GM23338 (cell line): ENCODE measurements around the gene NYAP1. TPM values are rescaled to one million over a fixed set of nuclear protein-coding genes. Genes with fewer than 3 reads are reported as not detected.

Source experiments
- ATAC-seq: fragments of 200-7000 bp; cut with Tn5 transposase; 3 replicates; pipeline ENCODE4 v1.9.1; 2020
- DNase-seq: peaks from one replicate; pipeline ENCODE4 v3.0.0-alpha.2; 2015; ENCODE audit warnings: low spot score
- H2AFZ ChIP-seq: fragments of 200-600 bp; sonication (generic); 2 replicates; pipeline ENCODE4 v1.8.0; 2016; ENCODE audit warnings: antibody characterized with exemption, mild to moderate bottlenecking, moderate library complexity
- H3F3A ChIP-seq: fragments of 200-600 bp; sonication (generic); replicated peaks from 2 replicates; pipeline ENCODE4 v1.8.0; 2017; ENCODE audit warnings: antibody characterized with exemption, mixed run types, low read depth
- H3K27ac ChIP-seq: fragments of 200-600 bp; sonication (generic); 2 replicates; pipeline ENCODE4 v1.6.1; 2016; ENCODE audit warnings: low read depth
- H3K27me3 ChIP-seq: fragments of 200-600 bp; sonication (generic); 2 replicates; pipeline ENCODE4 v1.8.0; 2016; ENCODE audit warnings: mild to moderate bottlenecking, mixed run types, moderate library complexity; ENCODE audit not compliant: insufficient read depth
- H3K36me3 ChIP-seq: fragments of 200-600 bp; sonication (generic); 2 replicates; pipeline ENCODE4 v1.8.0; 2016; ENCODE audit warnings: mild to moderate bottlenecking; ENCODE audit not compliant: insufficient read depth
- H3K4me1 ChIP-seq: fragments of 200-600 bp; sonication (generic); 2 replicates; pipeline ENCODE4 v1.8.0; 2016; ENCODE audit warnings: mild to moderate bottlenecking, moderate library complexity; ENCODE audit not compliant: insufficient read depth
- H3K4me2 ChIP-seq: fragments of 200-600 bp; sonication (generic); 2 replicates; pipeline ENCODE4 v1.7.1; 2017; ENCODE audit warnings: mixed run types
- H3K4me3 ChIP-seq: fragments of 200-600 bp; sonication (generic); 2 replicates; pipeline ENCODE4 v1.6.1; 2016; ENCODE audit warnings: mixed run types
- H3K79me2 ChIP-seq: fragments of 200-600 bp; sonication (generic); replicated peaks from 2 replicates; pipeline ENCODE4 v1.8.0; 2017; ENCODE audit warnings: mild to moderate bottlenecking; ENCODE audit not compliant: insufficient read depth
- H3K9me2 ChIP-seq: fragments of 200-600 bp; sonication (generic); 2 replicates; pipeline ENCODE4 v1.8.0; 2017; ENCODE audit not compliant: insufficient read depth
- H4K20me1 ChIP-seq: fragments of 200-600 bp; sonication (generic); replicated peaks from 2 replicates; pipeline ENCODE4 v1.8.0; 2017; ENCODE audit warnings: mild to moderate bottlenecking; ENCODE audit not compliant: insufficient read depth
- H3K27ac Mint-ChIP-seq: 2 replicates; pipeline ENCODE4 v1.8.0; 2020; ENCODE audit warnings: inconsistent platforms, mild to moderate bottlenecking, moderate library complexity, mixed read lengths
- H3K27me3 Mint-ChIP-seq: 3 replicates; pipeline ENCODE4 v1.8.0; 2022; ENCODE audit warnings: low read depth, mild to moderate bottlenecking, moderate library complexity, mixed read lengths, inconsistent platforms; ENCODE audit not compliant: insufficient read depth, poor library complexity
- H3K36me3 Mint-ChIP-seq: 3 replicates; pipeline ENCODE4 v1.8.0; 2021; ENCODE audit warnings: low read depth, mild to moderate bottlenecking, inconsistent platforms, moderate library complexity, mixed read lengths
- H3K4me1 Mint-ChIP-seq: 3 replicates; pipeline ENCODE4 v1.8.0; 2020; ENCODE audit warnings: mild to moderate bottlenecking, inconsistent platforms, mixed read lengths
- H3K4me3 Mint-ChIP-seq: 3 replicates; pipeline ENCODE4 v1.8.0; 2021; ENCODE audit warnings: moderate library complexity, mild to moderate bottlenecking, inconsistent platforms, mixed read lengths
- H3K9me3 Mint-ChIP-seq: 3 replicates; pipeline ENCODE4 v1.8.0; 2020; ENCODE audit warnings: moderate library complexity, mild to moderate bottlenecking, inconsistent platforms, mixed read lengths
- CREB1 ChIP-seq: fragments of 250-450 bp; sonication (Bioruptor Pico); IDR thresholded peaks from 2 replicates; pipeline ENCODE4 v1.5.0; 2020; ENCODE audit warnings: low read depth, mild to moderate bottlenecking, moderate library complexity
- ETS1 ChIP-seq: IDR thresholded peaks from 2 replicates; pipeline ENCODE4 v1.6.1; 2016; ENCODE audit warnings: antibody characterized with exemption
- EZH2 ChIP-seq: fragments of 200-600 bp; sonication (generic); IDR thresholded peaks from one replicate; pipeline ENCODE4 v1.8.0; 2017; ENCODE audit warnings: antibody characterized with exemption, mild to moderate bottlenecking, low read depth; ENCODE audit not compliant: unreplicated experiment
- EZH2phosphoT487 ChIP-seq: fragments of 200-600 bp; sonication (generic); IDR thresholded peaks from one replicate; pipeline ENCODE4 v1.8.1; 2018; ENCODE audit warnings: antibody characterized with exemption; ENCODE audit not compliant: unreplicated experiment
- JUNB ChIP-seq: IDR thresholded peaks from one replicate; pipeline ENCODE4 v1.6.1; 2016; ENCODE audit warnings: antibody characterized with exemption; ENCODE audit not compliant: unreplicated experiment
- POLR2AphosphoS5 ChIP-seq: IDR thresholded peaks from 2 replicates; pipeline ENCODE4 v1.6.1; 2016; ENCODE audit warnings: antibody characterized with exemption, low read depth
- ZNF331 ChIP-seq: fragments of 250-450 bp; sonication (Bioruptor Pico); IDR thresholded peaks from 2 replicates; pipeline ENCODE4 v1.5.0; 2020; ENCODE audit warnings: low read depth, mild to moderate bottlenecking, moderate library complexity
- ZNF462 ChIP-seq: fragments of 250-450 bp; sonication (Bioruptor Pico); IDR thresholded peaks from 2 replicates; pipeline ENCODE4 v1.5.0; 2020; ENCODE audit warnings: mild to moderate bottlenecking, moderate library complexity
- polyA plus RNA-seq: library from polyadenylated mRNA; unstranded; fragments of >200 nt; fragmentation: Nextera tagmentation; extraction: Ambion mirVana; gene quantifications from 2 replicates; pipeline ENCODE4 v1.2.1, GENCODE V29; 2016
- total RNA-seq: library from RNA; depleted of rRNA; stranded (reverse); fragments of >200 nt; shearing (Covaris generic); gene quantifications from 2 replicates; pipeline ENCODE4 v1.2.3, GENCODE V29; 2014

The NYAP1 gene
- total and polyA plus RNA-seq, 2 experiments from 2014 or later: 0.19 to 4.9 TPM

GRCh38 chr7:100457033-100457432 lies 26.7 kb upstream of the NYAP1 start (continued):
- TF ChIP-seq ZNF462 (CRISPR knock-in tag): no peak
- no peak for TF ChIP-seq EZH2phosphoT487
- TF ChIP-seq JUNB: no peak
- no peak for TF ChIP-seq CREB1 (CRISPR knock-in tag)

GRCh38 chr7:100464210-100464660 lies 19.5 kb upstream of the NYAP1 start, which contains the start of gene SPACDR:
Gene SPACDR (minus strand): TSS chr7:100464260. CDS start chr7:100464025, 235 bp downstream.
- Histone ChIP-seq H4K20me1 (no peaks in the 10 kb centered on the region), H3F3A (no peaks in the 10 kb centered on the region), H3K4me1 (no peaks in the 10 kb centered on the region; the same call in 1 of the 2 replicates), H3K79me2 (no peaks in the 10 kb centered on the region), H3K4me3 (no peak within 1 kb of the TSS), H3K27me3 (no peaks in the 10 kb centered on the region), H3K36me3 (no peaks in the 10 kb centered on the region), H3K4me2 (no peak within 1 kb of the TSS), H3K9me2 (no peaks in the 10 kb centered on the region), H2AFZ (no peak within 1 kb of the TSS), H3K27ac (no peak within 1 kb of the TSS)
- Mint-ChIP-seq H3K27ac (no peak within 1 kb of the TSS), H3K4me3 (no peak within 1 kb of the TSS; the same call in 2 of the 3 replicates), H3K4me1 (peaks cover 5% of the 10 kb centered on the region; the same call in 2 of the 3 replicates), H3K27me3 (peaks cover 8% of the 10 kb centered on the region), H3K36me3 (no peaks in the 10 kb centered on the region), H3K9me3 (no peaks in the 10 kb centered on the region)
- ATAC-seq (no peak), DNase-seq (no peak)
- no peak for TF ChIP-seq ZNF462 (CRISPR knock-in tag)
- TF ChIP-seq EZH2phosphoT487: no peak
- TF ChIP-seq EZH2: no peak
- TF ChIP-seq ETS1: no peak
- no peak for TF ChIP-seq ZNF331 (CRISPR knock-in tag)
- TF ChIP-seq POLR2AphosphoS5: no peak
- TF ChIP-seq JUNB: no peak
